Esophagus muscularis mucosa (tissue), 4 donors: ENCODE results near the gene LPO.

Experiments
- CTCF ChIP-seq, 3 experiments: fragments of 200-600 bp in 2 of 3; fragments of 450-650 bp in 1 of 3; sonication (generic) in 2 of 3; IDR thresholded peaks; one replicate each; pipeline ENCODE4 v1.5.1; 2017 to 2019; ENCODE audit warnings: antibody characterized with exemption in 3 of 3, mild to moderate bottlenecking in 2 of 3, moderate library complexity in 1 of 3
- EP300 ChIP-seq: sonication (generic); formaldehyde crosslinking; IDR thresholded peaks from one replicate; pipeline ENCODE4 v1.6.1; 2017; ENCODE audit warnings: antibody characterized with exemption
- POLR2A ChIP-seq: fragments of 450-650 bp; IDR thresholded peaks from one replicate; pipeline ENCODE4 v1.6.1; 2017; ENCODE audit warnings: antibody characterized with exemption, moderate library complexity, mild to moderate bottlenecking, low read depth
- POLR2AphosphoS5 ChIP-seq, 2 donors: sonication (generic); formaldehyde crosslinking; IDR thresholded peaks; one replicate each; pipeline ENCODE4 v1.6.1; 2017; ENCODE audit warnings: antibody characterized with exemption in 2 of 2

DNA sequence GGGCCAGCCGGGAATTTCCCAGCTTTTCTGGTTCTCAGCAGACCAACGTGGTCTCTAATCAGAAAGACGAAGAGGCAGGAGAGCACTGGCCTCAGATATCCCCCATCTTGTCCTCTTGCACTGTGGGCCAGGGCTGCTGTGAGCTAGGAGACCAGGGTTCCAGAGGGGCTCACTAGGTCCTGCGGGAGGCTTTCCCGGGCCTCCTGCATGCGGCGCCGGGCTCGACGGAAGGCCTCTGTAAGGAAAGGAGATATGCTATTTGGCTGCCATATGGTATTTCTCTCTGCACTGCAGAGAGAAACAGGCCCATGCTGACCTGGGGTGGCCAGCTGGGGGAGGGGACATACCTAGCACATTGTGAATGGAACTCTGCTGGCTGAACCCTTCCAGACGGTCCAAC lies 32.4 kb upstream of the LPO start:
- TF ChIP-seq CTCF (IDR thresholded peaks at IDR 0.05), result no peak
- no peak for TF ChIP-seq EP300
- TF ChIP-seq POLR2A, result no peak
- no peak for TF ChIP-seq POLR2AphosphoS5 (IDR thresholded peaks at IDR 0.05)
